ENCODE measurements around the gene KMT2C.
A peak's percentile ranks its signal among the peaks of the same experiment; 100 is the strongest.
"Not testable (repeated sequence)": the region's sequence is repeated elsewhere in the genome, so short reads cannot be mapped to it uniquely, and the experiment has no call there.

Gene KMT2C

DNA sequence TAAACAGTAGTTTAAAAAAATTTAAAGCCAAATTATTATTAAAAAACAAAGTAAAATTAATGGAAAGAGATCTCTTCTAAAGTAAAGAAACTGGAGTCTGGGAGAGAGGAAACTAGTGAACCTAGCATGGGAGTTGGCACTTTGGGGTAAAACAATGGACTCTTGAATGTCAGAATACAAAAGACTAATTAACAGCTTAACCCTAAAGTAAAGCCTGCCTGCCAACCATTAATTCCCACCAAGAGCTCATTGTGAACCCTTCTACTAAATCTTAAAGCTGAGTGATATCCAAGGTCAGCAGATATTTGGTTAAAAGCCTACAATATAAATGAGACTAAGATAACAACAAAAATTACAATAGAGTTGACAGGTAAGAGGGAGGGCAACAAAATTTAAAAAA, 36.5 kb downstream of the KMT2C start:
- no peak for DNase-seq

DNA sequence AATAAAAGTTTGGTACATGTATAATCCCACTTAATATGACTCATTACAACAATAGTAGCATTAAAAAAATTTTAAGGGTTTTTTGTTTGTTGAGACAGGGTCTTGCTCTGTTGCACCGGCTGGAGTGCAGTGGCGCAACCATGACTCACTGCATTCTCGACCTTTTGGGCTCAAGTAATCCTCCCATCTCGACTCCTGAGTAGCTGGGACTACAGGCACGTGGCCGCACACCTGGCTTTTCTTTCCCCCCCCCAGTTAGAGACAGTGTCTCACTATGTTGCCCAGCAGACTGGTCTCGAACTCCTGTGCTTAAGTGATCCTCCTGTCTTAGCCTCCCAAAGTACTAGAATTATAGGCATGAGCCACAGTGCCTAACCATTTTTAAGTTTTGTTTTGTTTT, 40.7 kb downstream of the KMT2C start:
- DNase-seq, result no peak

DNA sequence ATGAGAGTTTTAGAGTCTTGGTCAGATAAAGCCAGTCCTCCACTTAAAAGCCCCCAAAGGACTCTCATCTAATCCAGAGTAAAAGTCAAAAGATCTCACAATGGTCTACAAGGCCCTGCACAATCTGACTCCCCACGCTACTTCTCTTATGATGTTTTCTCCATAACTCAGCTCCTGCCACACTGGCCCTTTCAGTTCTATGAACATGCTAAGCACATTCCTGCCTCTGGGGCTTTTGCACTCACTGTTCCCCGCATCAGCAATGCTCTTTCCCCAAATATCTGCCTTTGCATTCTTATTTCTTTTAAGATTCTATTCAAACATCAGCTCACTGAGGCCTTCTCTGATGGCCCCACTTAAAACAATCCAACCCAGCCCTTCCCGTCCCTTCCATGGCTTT, 41.6 kb downstream of the KMT2C start:
- not testable (repeated sequence) for DNase-seq

DNA sequence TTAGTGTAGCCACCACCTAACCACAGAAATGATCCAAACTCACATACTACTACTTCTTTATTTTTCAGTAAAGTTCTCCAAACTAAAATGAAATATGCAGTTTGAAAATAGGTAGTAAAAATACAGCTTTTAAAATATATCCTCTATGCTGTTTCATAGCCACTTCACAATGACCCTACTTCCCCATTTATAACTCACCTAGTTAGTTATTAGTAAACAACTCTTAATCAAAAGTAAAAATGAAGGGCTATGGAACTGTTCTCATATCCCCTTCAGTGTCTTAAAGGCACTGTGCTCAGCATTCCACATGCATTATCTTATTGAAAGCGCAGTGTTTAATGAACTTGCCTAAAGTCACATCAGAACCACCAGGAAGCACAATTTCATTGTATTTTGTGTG, 43.5 kb downstream of the KMT2C start:
- no peak for DNase-seq

DNA sequence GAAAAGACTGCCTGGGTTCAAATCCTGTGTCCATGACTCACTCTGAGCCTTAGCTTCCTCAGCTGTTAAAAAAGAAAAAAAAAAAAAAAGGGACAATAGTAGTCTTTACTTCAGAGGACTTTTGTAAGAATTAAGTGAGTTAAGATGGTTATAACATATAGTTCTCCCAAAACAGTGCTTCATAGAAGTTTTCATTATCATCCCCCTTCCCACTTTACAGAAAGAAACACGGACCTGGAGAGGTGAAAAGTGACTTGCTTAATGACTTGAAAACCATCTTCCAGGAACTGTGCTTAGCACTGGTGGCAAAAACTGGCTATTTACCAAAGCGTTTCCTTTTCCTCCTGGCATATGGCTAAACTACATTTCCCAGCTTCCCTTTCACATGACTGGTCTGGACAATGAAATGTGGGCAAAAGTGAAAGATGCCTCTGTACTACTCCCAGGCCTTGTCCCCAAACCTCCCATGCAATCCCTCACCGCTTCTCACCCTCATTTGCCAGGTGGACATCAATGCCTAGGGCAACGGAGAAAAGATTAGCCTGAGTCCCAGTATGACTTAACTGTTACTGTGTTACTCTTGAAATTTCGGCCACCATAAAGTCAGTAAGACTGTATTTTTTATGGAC, 49.6 kb downstream of the KMT2C start:
- DNase-seq, result not testable (repeated sequence)

DNA sequence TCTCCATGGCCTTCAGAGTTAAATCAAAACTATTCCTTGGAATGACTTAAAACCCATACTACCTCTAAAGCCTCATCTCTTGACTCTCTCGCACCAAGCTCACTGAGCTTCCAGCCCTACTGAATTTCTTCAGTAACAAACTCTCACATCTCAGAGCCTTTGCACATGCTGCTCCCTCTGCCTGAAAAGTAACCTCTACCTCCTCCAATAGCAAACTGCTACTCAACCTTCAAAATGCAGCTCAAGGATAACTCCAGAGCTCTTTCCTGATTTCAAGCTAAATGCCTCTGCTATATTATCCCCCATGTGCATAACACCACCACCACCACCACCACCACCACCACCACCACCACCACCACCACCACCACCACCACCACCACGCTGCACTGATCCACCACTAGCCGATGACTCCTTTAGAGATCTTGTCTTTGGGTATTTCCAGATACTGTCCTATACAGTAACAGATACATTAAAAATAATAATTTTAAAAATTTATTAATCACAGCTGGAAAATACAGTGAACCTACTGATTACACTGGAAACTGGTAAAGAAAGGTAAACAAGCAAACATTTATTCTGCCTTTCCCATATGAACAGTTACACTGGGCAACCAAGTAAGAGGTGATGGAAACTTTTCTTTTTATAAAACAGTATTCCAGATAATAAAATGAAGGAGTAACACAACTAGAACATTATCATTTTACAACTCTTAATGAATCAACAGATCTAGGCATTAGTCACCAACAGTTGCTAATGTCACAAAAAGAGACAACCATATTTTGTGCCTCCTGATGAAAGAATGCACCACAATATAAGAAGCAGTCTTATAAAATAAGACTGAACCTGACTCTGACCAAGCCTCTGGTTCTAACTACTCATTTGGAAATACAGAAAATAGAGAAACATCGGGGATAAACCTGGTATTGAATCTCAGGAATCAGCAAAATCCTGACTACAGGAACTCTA, 51.3 kb downstream of the KMT2C start:
- DNase-seq, result not testable (repeated sequence)

DNA sequence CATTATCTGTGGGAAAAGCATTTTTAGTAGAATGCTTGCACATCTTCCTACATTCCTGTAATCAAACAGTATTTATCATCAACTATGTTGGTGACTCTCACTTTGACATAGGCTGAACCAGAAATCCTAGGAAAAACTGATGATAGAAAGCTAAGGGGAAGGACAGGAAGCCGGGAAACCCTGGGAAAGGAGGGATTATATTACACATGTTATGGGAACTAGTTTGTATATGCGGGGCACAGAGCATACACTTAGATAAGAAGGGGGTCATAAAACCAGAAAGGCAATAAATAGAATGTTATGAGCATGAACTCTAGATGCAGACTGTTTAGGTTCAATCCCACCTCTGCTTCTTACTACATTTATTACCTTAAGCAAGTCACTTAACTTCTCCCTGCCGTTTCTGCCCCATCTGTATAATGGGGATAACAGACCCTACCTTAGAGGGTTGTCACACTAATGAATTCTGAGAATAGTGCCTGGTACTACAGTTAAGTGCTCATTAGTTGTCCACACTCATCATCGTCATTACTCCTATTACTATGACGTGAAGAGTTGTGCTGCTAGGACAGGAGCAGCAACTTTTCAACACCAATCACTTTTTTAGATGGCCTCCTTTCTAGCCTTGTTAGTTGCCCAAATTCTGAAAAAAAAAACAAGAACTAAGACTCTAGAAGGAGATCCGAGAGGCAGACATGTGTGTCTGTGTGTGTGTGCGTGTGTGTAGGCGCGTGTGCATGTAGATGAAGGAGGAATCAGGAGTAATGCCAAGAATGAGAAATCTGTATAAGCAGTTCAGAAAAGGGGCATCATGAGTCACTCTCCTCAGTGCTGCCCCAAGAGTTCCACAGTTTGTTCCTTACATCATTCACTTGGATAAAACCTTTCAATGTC, 52.2 kb downstream of the KMT2C start:
- DNase-seq, result no peak

DNA sequence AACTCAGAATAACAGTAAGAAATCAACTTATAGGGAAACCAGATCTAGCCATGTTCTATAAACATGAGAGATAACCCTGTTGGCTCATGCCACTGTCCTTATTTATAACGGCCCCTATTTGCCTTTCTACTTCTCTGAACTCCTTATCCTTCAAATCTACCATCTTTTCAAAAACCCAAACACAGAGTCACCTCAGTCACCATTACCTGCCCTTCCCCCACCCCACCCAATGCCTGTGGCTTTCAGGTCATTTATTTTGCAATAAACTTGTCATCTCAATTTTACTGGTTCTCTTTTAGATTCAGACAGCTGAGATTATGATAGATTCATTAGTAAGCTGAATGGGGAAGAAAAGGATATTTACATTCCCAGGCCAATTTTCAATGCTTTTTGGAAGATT, 53.6 kb downstream of the KMT2C start:
- DNase-seq, result no peak

DNA sequence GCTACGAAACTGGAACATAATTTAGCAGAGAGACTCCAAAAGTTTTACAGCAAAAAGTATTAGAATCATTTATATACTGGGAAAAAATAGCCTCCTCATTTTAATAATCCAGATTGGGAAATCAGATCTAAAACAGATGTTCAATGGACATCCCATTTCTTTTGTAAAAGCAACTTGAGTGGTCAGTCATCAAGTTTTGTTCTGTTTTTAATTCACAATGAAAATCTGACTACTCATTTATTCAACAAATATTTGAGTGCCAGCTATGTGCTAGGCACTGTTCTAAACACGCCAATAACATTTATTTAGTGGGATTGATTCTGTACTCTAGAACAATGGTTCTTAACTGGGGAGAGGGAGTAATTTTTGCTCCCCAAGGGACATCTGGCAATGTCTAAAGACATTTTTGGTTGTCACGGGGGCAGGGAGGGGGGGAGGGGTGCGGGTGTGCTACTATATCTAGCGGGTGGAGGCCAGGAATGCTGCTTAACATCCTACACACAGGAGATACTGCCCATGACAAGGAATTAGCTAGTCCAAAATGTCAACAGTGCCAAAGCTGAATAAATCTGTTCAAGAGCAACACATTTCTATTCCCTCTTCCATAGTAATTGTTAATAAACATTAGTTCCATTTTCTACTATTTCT, 54.7 kb downstream of the KMT2C start:
- not testable (repeated sequence) for DNase-seq

DNA sequence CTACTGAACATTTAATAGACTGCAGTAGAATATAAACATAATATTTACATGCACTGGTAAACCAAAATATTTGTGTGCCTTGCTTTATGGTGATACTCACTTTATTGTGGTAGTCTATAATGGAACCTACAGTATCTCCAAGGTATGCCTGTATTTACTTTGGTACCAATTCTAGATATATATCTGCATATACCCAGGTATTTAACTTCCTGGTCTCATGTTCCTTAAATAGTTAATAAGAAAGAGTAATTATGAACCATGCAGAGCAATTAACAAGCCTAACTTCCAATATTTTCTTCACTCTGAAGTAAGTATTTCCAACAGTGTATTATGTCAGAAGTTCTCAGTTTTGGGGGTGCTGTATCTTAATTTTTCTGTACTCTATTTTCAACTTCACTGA, 57.3 kb downstream of the KMT2C start:
- DNase-seq, result not testable (repeated sequence)

DNA sequence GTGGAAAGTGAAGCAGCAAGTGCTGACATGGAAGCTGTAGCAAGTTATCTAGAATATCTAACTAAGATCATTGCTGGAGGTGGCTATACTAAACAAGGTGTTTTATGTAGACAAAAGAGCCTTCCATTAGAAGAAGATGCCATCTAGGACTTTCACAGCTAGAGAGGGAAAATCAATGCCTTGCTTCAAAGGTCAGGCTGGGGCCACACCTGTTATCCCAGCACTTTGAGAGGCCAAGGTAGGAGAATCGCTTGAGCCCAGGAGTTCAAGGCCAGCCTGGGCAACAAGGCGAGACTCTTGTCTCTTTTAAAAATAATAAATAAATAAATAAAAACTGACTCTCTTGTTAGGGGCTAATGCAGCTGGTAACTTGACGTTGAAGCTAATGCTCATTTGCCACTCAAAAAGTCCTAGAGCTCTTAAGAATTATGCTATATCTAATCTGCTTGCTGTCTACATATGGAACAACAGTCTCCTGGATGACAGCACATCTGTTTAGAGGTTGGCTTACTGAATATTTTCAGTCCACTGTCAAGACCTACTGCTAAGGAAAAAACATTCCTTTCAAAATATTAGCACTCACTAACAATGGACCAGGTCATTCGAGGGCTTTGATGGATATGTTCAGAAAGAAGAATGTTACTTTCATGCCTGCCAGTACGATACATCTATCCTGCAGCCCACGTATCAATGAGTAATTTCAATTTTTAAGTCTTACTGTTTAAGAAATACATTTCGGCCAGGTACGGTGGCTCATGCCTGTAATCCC, 58.9 kb downstream of the KMT2C start:
- DNase-seq, result not testable (repeated sequence)

DNA sequence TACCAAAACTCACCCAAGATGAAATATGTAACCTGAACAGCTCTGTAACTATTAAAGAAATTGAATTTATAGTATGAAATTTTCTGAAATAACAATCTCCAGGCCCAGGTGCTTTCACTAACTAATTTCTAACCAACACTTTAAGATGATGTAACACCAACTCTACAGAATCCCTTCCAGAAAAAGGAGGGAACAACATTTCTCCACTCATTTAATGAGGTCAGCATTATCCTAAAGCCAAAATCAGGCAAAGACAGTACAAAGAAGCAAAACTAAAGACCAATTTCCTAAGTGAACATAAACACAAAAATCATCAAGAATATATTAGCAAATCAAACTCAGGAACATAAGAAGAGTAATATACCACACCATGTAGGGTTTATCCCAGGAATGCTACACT, 65.5 kb downstream of the KMT2C start:
- DNase-seq, result no peak

DNA sequence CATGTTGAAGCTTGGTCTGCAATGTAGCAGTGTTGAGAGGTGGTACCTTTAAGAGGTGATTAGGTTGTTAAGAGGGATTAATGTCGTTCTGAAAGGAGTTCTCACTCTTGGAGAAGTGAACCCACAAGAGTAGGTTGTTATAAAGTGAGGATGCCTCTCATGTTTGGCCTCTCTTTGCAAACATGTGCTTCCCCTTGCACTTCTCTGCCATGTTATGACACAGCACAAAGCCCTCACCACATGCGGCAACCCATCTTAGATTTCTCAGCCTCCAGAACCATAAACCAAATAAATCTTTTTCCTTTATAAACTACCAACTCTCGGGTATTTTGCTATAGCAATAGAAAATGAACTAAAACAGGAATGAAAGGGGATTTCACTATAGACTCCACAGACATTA, 66.3 kb downstream of the KMT2C start:
- no peak for DNase-seq

DNA sequence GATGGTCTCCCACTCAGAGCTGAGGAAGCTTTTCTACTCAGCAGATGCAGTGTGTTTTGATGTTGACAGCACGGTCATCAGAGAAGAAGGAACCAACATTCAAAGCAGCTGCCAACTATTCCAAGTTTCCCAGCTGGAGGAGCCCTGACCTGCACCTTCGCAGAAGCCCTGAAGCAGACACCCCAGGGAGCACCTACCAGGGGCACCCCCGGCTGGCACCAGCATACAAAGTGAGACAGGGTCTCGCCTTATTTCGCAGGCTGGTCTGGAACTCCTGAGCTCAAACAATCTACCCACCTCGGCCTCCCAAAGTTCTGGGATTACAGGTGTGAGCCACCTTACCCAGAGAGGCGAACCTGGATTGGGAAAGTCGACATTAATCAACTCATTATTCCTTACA, 68.6 kb downstream of the KMT2C start:
- no peak for DNase-seq

DNA sequence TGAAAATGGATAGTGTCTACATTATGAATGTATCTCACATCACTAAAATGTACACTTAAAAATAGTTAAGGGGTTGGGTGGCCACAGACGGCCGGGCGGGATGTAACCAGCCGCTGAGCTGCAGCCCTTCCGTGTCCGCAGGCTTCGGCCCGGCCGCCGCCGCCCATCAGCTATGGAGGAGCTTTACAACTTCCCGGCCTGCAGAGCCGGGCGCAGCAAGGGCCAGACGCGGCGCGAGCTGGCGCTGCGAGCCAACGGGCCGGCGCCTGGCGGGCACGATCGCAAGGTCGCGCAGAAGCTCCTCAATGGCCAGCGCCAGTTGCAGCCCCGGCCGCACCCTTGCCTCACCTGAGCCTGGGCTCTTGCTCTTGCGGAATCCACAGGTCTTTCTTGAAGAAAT, 69.1 kb downstream of the KMT2C start:
- DNase-seq, result no peak

DNA sequence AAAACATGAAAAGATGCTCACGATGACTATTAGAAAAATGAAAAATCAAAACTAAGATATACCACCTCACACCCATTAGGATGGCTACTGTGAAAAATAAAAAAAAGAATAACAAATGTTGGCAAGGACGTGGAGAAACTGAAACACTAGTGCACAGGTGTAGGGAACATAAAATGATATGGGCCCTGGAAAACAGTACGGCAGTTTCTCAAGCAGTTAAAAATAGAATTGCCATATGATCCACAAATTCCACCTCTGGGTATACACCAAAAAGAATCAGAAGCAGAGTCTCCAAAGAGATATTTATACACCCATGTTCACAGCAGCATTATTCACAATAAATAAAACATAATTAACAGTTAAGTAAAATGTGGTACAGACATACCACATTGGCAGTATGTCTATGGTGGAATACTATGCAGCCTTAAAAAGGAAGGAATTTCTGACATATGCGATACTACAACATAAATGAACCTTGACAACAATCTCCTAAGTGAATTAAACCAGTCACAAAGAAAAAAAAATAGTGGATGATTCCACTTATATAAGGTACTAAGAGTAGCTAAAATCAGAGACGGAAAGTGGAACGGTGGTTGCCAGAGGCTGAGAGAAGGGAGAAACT, 69.7 kb downstream of the KMT2C start:
- no peak for DNase-seq

DNA sequence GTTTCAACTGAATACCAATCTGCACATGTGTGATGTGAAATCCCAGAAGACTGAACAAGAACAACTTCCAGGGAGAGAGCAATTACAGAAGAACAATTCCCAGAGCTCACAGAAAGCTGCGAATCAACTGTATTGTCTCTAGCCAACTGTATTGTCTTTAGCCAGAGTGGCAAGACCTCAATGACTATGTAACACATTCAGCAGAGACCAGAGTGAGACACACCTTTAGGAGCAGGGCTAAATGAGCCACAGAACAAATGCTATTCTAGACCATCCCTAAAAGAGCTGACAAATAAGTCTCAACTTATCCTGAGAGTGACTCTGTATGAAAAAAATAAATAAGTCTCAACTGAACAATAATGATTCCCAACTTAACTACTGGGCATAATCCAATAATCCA, 72.0 kb downstream of the KMT2C start:
- peak; percentile 32 for DNase-seq

DNA sequence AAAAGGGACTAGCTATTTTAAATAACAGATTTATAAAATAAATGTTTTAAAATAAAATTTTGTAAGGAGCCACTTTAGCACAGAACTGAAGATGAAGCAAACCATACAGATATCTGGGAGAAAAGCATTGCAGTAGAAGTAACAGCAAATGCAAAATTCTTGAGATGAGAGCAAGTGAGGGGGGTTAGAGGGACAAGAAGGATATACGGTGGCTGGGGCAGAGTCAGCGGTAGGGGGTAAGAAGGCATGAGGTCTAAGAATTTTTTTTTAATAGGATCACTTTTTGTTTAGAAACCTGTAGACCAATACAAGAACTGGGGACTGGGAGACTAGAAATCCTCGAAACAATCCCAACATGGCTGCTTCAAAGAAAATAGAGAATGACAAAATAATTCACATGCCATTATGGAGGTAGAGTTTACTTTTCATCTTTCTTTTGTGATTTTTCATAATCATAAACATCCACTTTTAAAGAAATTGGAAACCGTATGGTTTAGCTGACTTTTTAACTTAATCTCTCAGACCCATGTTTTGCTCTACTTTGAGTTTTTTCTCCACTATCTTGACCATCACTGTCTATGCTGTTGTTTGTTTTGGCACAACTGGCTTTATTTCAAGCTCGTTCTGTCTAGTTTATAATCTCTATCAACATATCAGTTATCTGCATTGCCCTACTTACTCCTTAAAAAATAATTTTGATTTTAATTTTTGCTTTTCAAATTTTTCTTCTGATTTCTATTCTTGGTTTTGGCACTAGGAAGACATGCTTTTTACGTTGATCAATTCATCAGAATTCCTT, 73.5 kb downstream of the KMT2C start:
- DNase-seq, result no peak

DNA sequence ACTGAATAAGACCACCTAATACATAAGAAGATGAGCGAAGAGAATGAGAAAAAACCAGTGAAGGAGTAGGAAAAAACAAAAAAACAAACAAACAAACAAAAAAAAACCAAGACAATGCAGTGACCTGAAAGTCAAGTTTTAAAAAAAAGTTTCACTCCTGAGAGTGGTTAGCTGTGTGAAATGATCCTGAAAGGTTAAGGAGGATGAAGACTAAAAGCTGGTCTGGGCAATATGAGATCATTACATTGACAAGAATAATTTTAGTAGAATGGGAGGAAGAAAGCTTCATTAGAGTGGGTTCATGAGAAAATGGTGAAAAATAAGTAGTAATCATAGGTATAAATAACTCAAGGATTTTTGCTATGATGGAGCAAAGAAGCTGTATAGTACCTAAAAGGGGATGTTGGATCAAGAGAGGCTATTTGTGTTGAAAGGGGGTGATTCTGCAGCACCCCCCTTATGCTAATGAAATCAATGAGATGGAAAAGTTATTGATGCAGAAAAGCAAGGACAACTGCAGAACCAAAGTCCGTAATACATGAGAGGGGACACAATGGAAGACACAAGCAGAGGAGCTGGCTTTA, 80.2 kb downstream of the KMT2C start:
- DNase-seq, result no peak

DNA sequence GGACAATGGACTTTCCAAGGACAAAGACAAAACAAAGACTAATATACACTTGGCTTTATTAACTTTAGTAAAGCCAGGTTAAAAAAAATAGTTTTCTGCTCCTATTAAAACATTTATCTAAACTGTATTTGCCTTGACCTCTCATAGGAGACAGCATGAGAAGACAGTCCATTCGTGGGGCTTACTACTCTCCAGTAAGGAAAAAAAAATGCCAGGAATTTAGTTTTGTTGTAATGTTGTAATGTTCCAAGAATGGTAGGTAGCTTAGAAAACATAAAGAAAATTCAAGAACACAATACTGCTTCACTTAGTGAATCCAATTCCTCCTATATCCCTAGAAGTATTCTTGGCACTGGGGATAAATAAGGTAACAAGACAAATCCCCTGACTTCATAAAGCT, 81.7 kb downstream of the KMT2C start:
- no peak for DNase-seq

All from NCI-H69 (cell line).